Measurements from ENCODE around the gene GH1.
"Not testable (repeated sequence)": the region's sequence is repeated elsewhere in the genome, so short reads cannot be mapped to it uniquely, and the experiment has no call there.

GRCh38 chr17:63882626-63883126 is 36.0 kb downstream of the GH1 start:
- not testable (repeated sequence) for TF ChIP-seq CTCF, POLR2A (IDR thresholded peaks at IDR 0.05)

All from ovary (tissue), 3 donors.